HCT116 (cell line): ENCODE data around the gene NINJ2. TPM values are rescaled to one million over a fixed set of nuclear protein-coding genes. Genes with fewer than 3 reads are reported as not detected.
A peak's percentile ranks its signal among the peaks of the same experiment; 100 is the strongest.

Source experiments
- ATAC-seq: fragments of 200-7000 bp; cut with Tn5 transposase; 2 replicates; pipeline ENCODE4 v1.9.1; 2020; ENCODE audit warnings: mild to moderate bottlenecking, moderate library complexity
- BruUV-seq: library from RNA; stranded (reverse); fragments of 400-500 nt; replicated peaks from 2 replicates; lab custom pipeline; 2021; lab: Mats Ljungman, UMichigan
- CTCF ChIA-PET: fragments of 300-600 bp; sonication (Branson Sonifier 250); formaldehyde crosslinking; loops from one replicate; lab custom pipeline; 2021; ENCODE audit warnings: antibody characterized with exemption; lab: Charles Lee
- POLR2A ChIA-PET: fragments of 300-600, 350-600 bp; sonication (Branson Sonifier 250); formaldehyde crosslinking; loops from one replicate; lab custom pipeline; 2021; ENCODE audit warnings: antibody characterized with exemption; lab: Charles Lee
- RAD21 ChIA-PET, 2 experiments: fragments of 300-600 bp; sonication (Branson Sonifier 250); formaldehyde crosslinking; loops; one replicate each; lab custom pipeline; 2023; ENCODE audit warnings: low total read pairs in 2 of 2; ENCODE audit not compliant: uncharacterized antibody in 2 of 2, unreplicated experiment in 2 of 2, low non-redundant PET in 1 of 2; lab: Charles Lee
- DNase-seq: peaks from one replicate; pipeline ENCODE4 v3.0.0-alpha.2; 2010; ENCODE audit warnings: low read depth, low spot score
- H2AFZ ChIP-seq: fragments of 200-600 bp; shearing (Covaris generic), sonication (generic); 2 replicates; pipeline ENCODE4 v1.6.1; 2017; ENCODE audit warnings: low read depth, mixed run types, mixed read lengths, antibody characterized with exemption, low read length; ENCODE audit not compliant: poor library complexity, severe bottlenecking
- H3K27ac ChIP-seq: 2 replicates; pipeline ENCODE4 v1.5.1; 2012; ENCODE audit warnings: low read depth, low read length
- H3K27me3 ChIP-seq: fragments of 200-600 bp; sonication (generic); 2 replicates; pipeline ENCODE4 v1.6.1; 2016; ENCODE audit warnings: mixed run types, low read length, mixed read lengths; ENCODE audit not compliant: insufficient read depth
- H3K36me3 ChIP-seq, 2 experiments: fragments of 200-500 bp in 1 of 2; fragments of 200-600 bp in 1 of 2; sonication (Bioruptor generic) in 1 of 2; sonication (generic) in 1 of 2; 2 replicates each; pipeline versions ENCODE4 v1.5.1 to v1.6.1; 2014 to 2016; ENCODE audit warnings: low read length in 2 of 2, inconsistent platforms in 1 of 2, mixed read lengths in 1 of 2, mixed run types in 1 of 2; ENCODE audit not compliant: insufficient read depth in 2 of 2, control insufficient read depth in 1 of 2
- H3K4me1 ChIP-seq, 2 experiments: fragments of 200-600 bp in 1 of 2; sonication (generic) in 1 of 2; 2 replicates each; pipeline versions ENCODE4 v1.5.1 to v1.6.1; 2012 to 2017; ENCODE audit warnings: low read length in 2 of 2, inconsistent platforms in 1 of 2, mild to moderate bottlenecking in 1 of 2, mixed read lengths in 1 of 2, mixed run types in 1 of 2, moderate library complexity in 1 of 2; ENCODE audit not compliant: insufficient read depth in 2 of 2, control insufficient read depth in 1 of 2
- H3K4me2 ChIP-seq: fragments of 200-600 bp; sonication (generic); 2 replicates; pipeline ENCODE4 v1.6.1; 2017; ENCODE audit warnings: mixed run types, low read length, mixed read lengths
- H3K4me3 ChIP-seq, 2 experiments: fragments of 200-600 bp in 1 of 2; sonication (generic) in 1 of 2; replicated peaks in 1 of 2; 2 replicates each; pipeline ENCODE4 v1.5.1; 2011 to 2016; ENCODE audit warnings: low read length in 2 of 2, control low read depth in 1 of 2, low read depth in 1 of 2, mild to moderate bottlenecking in 1 of 2, mixed read lengths in 1 of 2, mixed run types in 1 of 2
- H3K79me2 ChIP-seq: fragments of 200-600 bp; sonication (generic); 2 replicates; pipeline ENCODE4 v1.6.1; 2017; ENCODE audit warnings: mild to moderate bottlenecking, mixed run types, low read length, moderate library complexity, mixed read lengths; ENCODE audit not compliant: insufficient read depth
- H3K9ac ChIP-seq: fragments of 200-600 bp; sonication (generic); 2 replicates; pipeline ENCODE4 v1.6.1; 2016; ENCODE audit warnings: low read length, mixed read lengths
- H3K9me2 ChIP-seq: fragments of 200-600 bp; sonication (generic), shearing (Covaris generic); 2 replicates; pipeline ENCODE4 v1.6.1; 2017; ENCODE audit warnings: mixed run types, mild to moderate bottlenecking, moderate library complexity; ENCODE audit not compliant: insufficient read depth
- H3K9me3 ChIP-seq, 2 experiments: fragments of 200-500 bp in 1 of 2; fragments of 200-600 bp in 1 of 2; sonication (Bioruptor generic) in 1 of 2; sonication (generic) in 1 of 2; 2 replicates each; pipeline ENCODE4 v1.6.1; 2014 to 2017; ENCODE audit warnings: low read length in 2 of 2, mixed read lengths in 2 of 2, inconsistent platforms in 1 of 2, low read depth in 1 of 2, mild to moderate bottlenecking in 1 of 2, mixed run types in 1 of 2, moderate library complexity in 1 of 2; ENCODE audit not compliant: control insufficient read depth in 1 of 2, insufficient read depth in 1 of 2
- H4K20me1 ChIP-seq: fragments of 200-600 bp; sonication (generic), shearing (Covaris generic); 2 replicates; pipeline ENCODE4 v1.6.1; 2017; ENCODE audit warnings: mixed run types, mild to moderate bottlenecking, moderate library complexity; ENCODE audit not compliant: insufficient read depth
- CBX3 ChIP-seq: IDR thresholded peaks from 2 replicates; pipeline ENCODE4 v1.6.1; 2012; ENCODE audit warnings: low read depth
- CEBPB ChIP-seq: IDR thresholded peaks from 2 replicates; pipeline ENCODE4 v1.6.1; 2012; ENCODE audit warnings: low read depth
- EGR1 ChIP-seq: IDR thresholded peaks from 2 replicates; pipeline ENCODE4 v1.6.1; 2012; ENCODE audit warnings: low read depth
- ELF1 ChIP-seq: IDR thresholded peaks from 2 replicates; pipeline ENCODE4 v1.6.1; 2012; ENCODE audit warnings: low read depth, borderline replicate concordance
- EZH2 ChIP-seq: fragments of 200-600 bp; sonication (generic); IDR thresholded peaks from 2 replicates; pipeline ENCODE4 v1.6.1; 2017; ENCODE audit warnings: antibody characterized with exemption, mixed run types
- EZH2phosphoT487 ChIP-seq: fragments of 200-600 bp; IDR thresholded peaks from 2 replicates; pipeline ENCODE4 v1.6.1; 2018; ENCODE audit warnings: antibody characterized with exemption, borderline replicate concordance
- FOSL1 ChIP-seq: IDR thresholded peaks from 2 replicates; pipeline ENCODE4 v1.6.1; 2012; ENCODE audit warnings: low read depth
- POLR2AphosphoS5 ChIP-seq: IDR thresholded peaks from 2 replicates; pipeline ENCODE4 v1.6.1; 2011; ENCODE audit warnings: mild to moderate bottlenecking, low read depth, low read length, moderate library complexity
- RAD21 ChIP-seq: IDR thresholded peaks from 2 replicates; pipeline ENCODE4 v1.6.1; 2012; ENCODE audit warnings: low read depth, mild to moderate bottlenecking
- SRF ChIP-seq: IDR thresholded peaks from 2 replicates; pipeline ENCODE4 v1.6.1; 2012; ENCODE audit warnings: low read depth
- ZBTB33 ChIP-seq: IDR thresholded peaks from 2 replicates; pipeline ENCODE4 v1.6.1; 2011; ENCODE audit warnings: mild to moderate bottlenecking, low read length, moderate library complexity; ENCODE audit not compliant: insufficient replicate concordance; ENCODE audit errors: extremely low read depth
- ZFX ChIP-seq: fragments of 450-650 bp; IDR thresholded peaks from 2 replicates; pipeline ENCODE4 v1.6.1; 2017
- intact Hi-C: fragments of 100-400 bp; cut with micrococcal nuclease; formaldehyde crosslinking; loops from 2 replicates; pipeline ENCODE4 v1.10.0; 2022
- total RNA-seq: library from RNA; stranded (reverse); gene quantifications from one replicate; pipeline ENCODE4 v1.2.1, GENCODE V29; 2021; ENCODE audit not compliant: unreplicated experiment
- TF ChIP-seq, protein P1 (sequence below): IDR thresholded peaks from 2 replicates; pipeline ENCODE4 v1.6.1; 2012

Gene NINJ2
- total RNA-seq, 1 experiment from 2014 or later: not detected

- no peaks in the 10 kb centered on the region for H3K9me3 ChIP-seq
- 0 out of 2 replicates have a peak overlapping the region, but pooled peaks have one; percentile 6 for H3K4me2 ChIP-seq
- no TSS peak for BruUV-seq
- no peaks in the 10 kb centered on the region for H3K9me2 ChIP-seq
- ATAC-seq (no peak), DNase-seq (peak; percentile 3)
- no peak overlapping the region for H3K9ac ChIP-seq
- no peaks in the 10 kb centered on the region for H4K20me1 ChIP-seq
- H2AFZ ChIP-seq: no peak overlapping the region
- H3K79me2 ChIP-seq: no peaks in the 10 kb centered on the region
- no peak overlapping the region for H3K27ac ChIP-seq
- POLR2A ChIA-PET: no interaction called here
- CTCF ChIA-PET: interaction anchor here (1.3 to 3.4 kb wide), 4 partner anchors 176 to 518 kb away, joined by 6 to 40 read pairs (median 18); partner anchors contain the start of genes RAD52 and WNK1
- RAD21 ChIA-PET: no interaction called here
- no peaks in the 10 kb centered on the region for H3K27me3 ChIP-seq
- peaks cover 33 to 67% of the 10 kb centered on the region in 2 experiments for H3K4me1 ChIP-seq
- H3K4me3 ChIP-seq: no peak overlapping the region
- no peaks in the 10 kb centered on the region for H3K36me3 ChIP-seq
- intact Hi-C loops: loop anchor here (5.0 kb wide), 2 partner anchors 523 to 543 kb away; no protein-coding TSS in a partner anchor
- TF ChIP-seq ELF1 (no peak), EZH2phosphoT487 (no peak), EGR1 (no peak), ZFX (no peak), CBX3 (no peak), EZH2 (no peak), ZBTB33 (no peak), SRF (no peak), RAD21 (no peak), CEBPB (no peak), FOSL1 (no peak), POLR2AphosphoS5 (no peak)
- TF ChIP-seq, protein P1, sequence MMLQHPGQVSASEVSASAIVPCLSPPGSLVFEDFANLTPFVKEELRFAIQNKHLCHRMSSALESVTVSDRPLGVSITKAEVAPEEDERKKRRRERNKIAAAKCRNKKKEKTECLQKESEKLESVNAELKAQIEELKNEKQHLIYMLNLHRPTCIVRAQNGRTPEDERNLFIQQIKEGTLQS: no peak
These were observed 88.6 kb downstream of the NINJ2 start for GRCh38 chr12:574475-575128.
